Panc1 (cell line): ENCODE measurements around the gene RTL3.

Experiments
- CTCF ChIP-seq: fragments of 450-650 bp; IDR thresholded peaks from 2 replicates; pipeline ENCODE4 v1.5.1; 2017; ENCODE audit warnings: mild to moderate bottlenecking
- POLR2AphosphoS5 ChIP-seq: IDR thresholded peaks from 2 replicates; pipeline ENCODE4 v1.6.1; 2012; ENCODE audit warnings: mild to moderate bottlenecking, low read depth, low read length, moderate library complexity
- TF ChIP-seq, protein P1 (sequence below), 2 experiments: IDR thresholded peaks; 2 replicates each; pipeline ENCODE4 v1.6.1; 2011 to 2012; ENCODE audit warnings: low read depth in 2 of 2, control low read depth in 1 of 2, low read length in 1 of 2, mild to moderate bottlenecking in 1 of 2, moderate library complexity in 1 of 2; ENCODE audit not compliant: insufficient read depth in 1 of 2

- TF ChIP-seq CTCF (no peak), POLR2AphosphoS5 (no peak)
- TF ChIP-seq, protein P1, sequence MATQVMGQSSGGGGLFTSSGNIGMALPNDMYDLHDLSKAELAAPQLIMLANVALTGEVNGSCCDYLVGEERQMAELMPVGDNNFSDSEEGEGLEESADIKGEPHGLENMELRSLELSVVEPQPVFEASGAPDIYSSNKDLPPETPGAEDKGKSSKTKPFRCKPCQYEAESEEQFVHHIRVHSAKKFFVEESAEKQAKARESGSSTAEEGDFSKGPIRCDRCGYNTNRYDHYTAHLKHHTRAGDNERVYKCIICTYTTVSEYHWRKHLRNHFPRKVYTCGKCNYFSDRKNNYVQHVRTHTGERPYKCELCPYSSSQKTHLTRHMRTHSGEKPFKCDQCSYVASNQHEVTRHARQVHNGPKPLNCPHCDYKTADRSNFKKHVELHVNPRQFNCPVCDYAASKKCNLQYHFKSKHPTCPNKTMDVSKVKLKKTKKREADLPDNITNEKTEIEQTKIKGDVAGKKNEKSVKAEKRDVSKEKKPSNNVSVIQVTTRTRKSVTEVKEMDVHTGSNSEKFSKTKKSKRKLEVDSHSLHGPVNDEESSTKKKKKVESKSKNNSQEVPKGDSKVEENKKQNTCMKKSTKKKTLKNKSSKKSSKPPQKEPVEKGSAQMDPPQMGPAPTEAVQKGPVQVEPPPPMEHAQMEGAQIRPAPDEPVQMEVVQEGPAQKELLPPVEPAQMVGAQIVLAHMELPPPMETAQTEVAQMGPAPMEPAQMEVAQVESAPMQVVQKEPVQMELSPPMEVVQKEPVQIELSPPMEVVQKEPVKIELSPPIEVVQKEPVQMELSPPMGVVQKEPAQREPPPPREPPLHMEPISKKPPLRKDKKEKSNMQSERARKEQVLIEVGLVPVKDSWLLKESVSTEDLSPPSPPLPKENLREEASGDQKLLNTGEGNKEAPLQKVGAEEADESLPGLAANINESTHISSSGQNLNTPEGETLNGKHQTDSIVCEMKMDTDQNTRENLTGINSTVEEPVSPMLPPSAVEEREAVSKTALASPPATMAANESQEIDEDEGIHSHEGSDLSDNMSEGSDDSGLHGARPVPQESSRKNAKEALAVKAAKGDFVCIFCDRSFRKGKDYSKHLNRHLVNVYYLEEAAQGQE (IDR thresholded peaks at IDR 0.05; ENCODE audit: insufficient read depth in 1 of 2, low read depth in 2 of 2, low read length in 1 of 2), result no peak
These were observed 46.9 kb upstream of the RTL3 start for GRCh38 chrX:78706071-78706470.
